ENCODE measurements around the gene GPX2. TPM values are rescaled to one million over a fixed set of nuclear protein-coding genes. Genes with fewer than 3 reads are reported as not detected.

GPX2 gene
- total RNA-seq, 1 experiment from 2014 or later, result 1.3 TPM

- DNase-seq, result no peak
- no peaks in the 10 kb centered on the region for H3K27me3 ChIP-seq (ENCODE audit: control insufficient read depth, insufficient read depth, low read length)
- no peak overlapping the region for H3K4me3 ChIP-seq (ENCODE audit: insufficient read depth, low read depth, low read length)
- no peaks in the 10 kb centered on the region for H3K36me3 ChIP-seq (replicated peaks; ENCODE audit: control insufficient read depth, insufficient read depth, low read length)
These were observed 53.2 kb downstream of the GPX2 start for GRCh38 chr14:64889352-64889751.

Other genes with a start within 250 kb of the GPX2 start
- gene PLEKHG3, start 238.3 kb downstream of the GPX2 start, total RNA-seq (2014; rRNA removed; shearing (Covaris generic)), result 36.7 and 47.0 TPM in 2 replicates
- gene SPTB, start 62.8 kb downstream of the GPX2 start, total RNA-seq (2014; rRNA removed; shearing (Covaris generic)), result 0.17 and 0.22 TPM in 2 replicates
- 19.5 and 21.9 TPM in 2 replicates for gene CHURC1, start 28.3 kb downstream of the GPX2 start, total RNA-seq (2014; rRNA removed; shearing (Covaris generic))
- 43.9 and 48.3 TPM in 2 replicates for gene RAB15, start 29.6 kb upstream of the GPX2 start, total RNA-seq (2014; rRNA removed; shearing (Covaris generic))
- 10.5 and 11.4 TPM in 2 replicates for gene FNTB, start 44.1 kb upstream of the GPX2 start, total RNA-seq (2014; rRNA removed; shearing (Covaris generic))
- gene MAX, start 159.8 kb upstream of the GPX2 start, total RNA-seq (2014; rRNA removed; shearing (Covaris generic)), result 20.3 and 21.6 TPM in 2 replicates

Data from H7 (cell line).